DMS53 treated with DMSO at 0.1 percent for 48 hours (cell line): Measurements from ENCODE around the gene BMS1.
"Not testable (repeated sequence)": the region's sequence is repeated elsewhere in the genome, so short reads cannot be mapped to it uniquely, and the experiment has no call there.

Experiments used
- DNase-seq: peaks from one replicate; lab custom pipeline; 2025; ENCODE audit not compliant: unreplicated experiment; lab: John Stamatoyannopoulos, UW

The BMS1 gene

DNA sequence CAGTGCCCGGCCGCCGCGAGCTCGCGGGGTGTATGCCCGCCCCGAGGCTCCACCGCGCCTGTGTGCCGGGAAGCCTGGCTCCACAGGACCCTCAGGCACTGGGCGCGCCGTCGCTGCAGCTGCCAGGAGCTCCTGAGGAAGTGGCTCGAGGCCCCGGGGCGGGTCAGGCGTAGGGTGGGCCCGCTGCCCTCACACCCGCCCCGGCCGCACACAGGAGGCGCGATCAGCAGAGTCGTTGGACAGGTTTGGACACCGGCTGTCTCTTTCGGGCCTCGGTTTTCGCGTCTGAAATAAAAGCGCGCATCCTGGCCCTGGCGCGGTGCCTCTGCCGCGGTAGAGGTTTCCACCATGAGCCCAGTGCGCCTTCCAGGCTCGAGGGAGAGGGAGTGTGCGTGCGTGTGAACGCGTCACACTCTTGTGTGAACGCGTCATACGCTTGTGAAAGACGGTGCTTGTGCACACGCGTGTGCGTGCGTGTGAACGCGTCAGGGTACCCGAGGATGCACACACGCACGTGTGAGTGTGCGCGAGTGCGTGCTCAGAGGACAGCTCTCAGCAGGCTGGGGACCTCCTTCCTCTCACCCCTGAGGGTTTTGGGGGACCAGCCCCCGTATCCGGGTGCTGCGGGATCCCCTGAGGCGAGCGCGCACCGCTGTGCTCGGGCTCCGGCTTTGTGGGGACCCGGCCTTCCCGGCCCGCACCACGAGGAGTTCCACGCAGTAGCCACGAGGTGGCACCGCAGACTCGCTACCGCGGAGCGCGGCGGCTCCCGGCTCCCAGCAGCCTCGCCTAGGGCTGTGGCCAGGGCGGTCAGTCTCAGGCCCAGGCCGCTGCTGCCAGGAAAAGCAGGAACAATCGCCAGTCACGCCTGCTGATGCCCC is 83.8 kb downstream of the BMS1 start:
- peak; percentile 70 for DNase-seq

DNA sequence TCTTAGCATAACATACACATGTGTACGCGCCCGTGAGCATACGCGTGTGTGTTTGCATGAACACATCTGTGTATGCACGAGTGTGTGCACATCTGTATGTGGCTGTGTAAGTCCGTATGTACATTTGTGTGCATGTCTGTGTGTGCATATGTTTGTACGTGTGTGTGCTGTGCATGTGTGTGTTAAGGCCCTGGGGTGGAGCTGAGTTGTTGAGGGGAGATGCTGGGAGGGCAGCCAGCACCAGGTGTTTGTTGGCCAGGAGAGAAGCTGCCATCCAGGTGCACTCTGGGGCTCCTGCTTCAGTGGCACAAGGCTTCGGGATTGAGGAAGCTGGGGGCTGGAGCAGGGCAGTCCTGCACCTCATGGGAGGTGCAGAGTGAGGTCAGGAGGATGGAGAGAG is 85.0 kb downstream of the BMS1 start:
- DNase-seq = no peak

GRCh38 chr10:42868530-42868929 is 85.9 kb downstream of the BMS1 start:
- DNase-seq = no peak

DNA sequence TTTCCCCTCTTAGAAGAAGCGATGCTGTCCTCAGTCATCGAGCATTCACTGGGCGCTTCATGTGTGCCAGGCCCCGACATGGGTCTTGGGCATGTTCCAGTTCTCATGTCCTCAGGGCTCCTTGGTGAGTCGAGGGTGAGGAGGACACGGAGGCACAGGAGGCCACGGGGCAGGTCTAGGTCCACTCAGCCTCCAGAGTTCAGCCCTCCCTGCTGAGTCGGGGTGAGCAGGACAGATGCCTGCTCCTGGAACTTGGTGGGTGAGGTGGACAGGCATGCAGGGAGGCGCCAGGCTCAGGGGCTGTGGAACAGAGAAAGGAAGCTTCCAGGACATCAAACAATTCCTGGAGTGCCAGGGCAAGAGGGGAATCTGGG is 87.4 kb downstream of the BMS1 start:
- DNase-seq = no peak

- not testable (repeated sequence) for DNase-seq
Observed at GRCh38 chr10:42871138-42871641, 88.6 kb downstream of the BMS1 start.

- no peak for DNase-seq
Observed at GRCh38 chr10:42871823-42872222, 89.2 kb downstream of the BMS1 start.

DNA sequence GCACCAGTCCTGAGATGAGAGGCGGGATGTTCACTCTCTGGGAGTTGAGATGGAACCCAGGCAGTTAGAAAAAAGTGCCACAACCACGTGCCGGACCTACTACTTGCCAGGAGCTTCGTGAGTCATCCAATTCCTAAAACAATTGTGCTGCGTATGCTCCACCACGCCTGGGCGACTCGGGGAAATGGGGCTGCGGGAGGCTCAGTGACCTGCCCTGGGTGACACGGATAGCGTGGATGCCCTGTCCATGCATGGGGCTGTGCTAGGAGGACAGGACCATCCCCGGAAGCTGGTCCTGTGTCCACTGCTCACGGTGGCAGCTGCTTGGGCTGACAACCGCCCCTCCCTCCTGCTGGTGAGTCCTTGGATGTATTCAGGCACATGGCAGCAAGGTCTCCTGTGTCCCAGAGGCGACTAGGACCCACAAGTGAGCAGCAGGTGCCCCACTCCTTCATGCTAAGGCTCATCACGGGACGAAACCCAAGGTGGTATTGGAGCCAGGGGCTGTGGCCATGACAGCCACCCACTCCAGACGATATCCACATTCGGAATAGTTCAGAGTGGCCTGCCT is 90.4 kb downstream of the BMS1 start:
- DNase-seq = no peak

DNA sequence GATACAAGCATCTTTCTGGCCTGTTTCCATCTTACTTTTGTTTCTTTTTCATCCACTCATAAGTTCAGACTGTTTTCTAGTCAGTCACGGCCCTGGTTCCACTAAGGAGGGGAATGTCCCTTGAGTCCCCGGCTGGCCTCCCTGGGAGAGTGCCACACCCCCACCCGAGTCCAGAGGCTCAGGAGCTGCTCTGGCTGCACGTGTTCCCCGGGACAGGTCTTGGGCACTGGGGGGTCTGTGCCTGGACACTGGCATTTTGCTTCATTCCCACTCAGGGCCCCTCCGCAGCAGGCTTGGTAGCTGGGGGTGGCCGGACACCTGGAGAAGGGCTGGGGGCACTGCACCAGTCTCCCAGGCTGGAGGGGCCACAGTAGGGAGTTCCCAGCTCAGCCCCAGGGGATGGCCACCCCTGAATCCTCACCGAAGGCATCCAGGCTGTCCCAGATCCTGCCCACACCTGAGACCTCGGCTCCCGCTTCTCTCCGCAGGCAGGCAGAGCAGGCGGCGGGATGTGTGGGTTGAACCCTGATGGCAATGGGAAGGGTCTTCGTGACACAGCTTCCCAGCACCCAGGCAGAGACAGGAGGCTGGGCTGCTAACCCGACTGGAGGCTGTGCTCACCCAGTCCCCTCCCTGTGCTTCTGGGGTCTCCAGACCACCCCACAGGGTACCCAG is 92.3 kb downstream of the BMS1 start:
- no peak for DNase-seq

DNA sequence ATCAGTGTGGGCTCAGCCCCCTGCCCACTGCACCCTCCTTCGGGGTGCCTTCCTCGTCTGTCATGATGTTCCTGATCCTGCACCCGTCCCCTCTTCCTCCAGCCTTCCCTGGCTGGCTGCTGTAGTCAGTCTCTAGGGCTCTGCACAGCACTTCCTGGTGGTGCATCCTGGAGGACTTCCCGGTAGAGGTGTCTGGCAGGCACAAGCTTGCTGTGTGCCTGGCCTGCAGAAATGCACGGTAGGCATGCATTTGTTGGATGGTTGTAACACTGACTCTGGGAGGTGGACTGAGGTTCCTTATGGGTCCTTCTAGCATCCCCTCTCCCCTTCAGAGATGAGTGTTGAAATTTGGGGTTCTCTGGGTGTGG is 92.8 kb downstream of the BMS1 start:
- DNase-seq = no peak

DNA sequence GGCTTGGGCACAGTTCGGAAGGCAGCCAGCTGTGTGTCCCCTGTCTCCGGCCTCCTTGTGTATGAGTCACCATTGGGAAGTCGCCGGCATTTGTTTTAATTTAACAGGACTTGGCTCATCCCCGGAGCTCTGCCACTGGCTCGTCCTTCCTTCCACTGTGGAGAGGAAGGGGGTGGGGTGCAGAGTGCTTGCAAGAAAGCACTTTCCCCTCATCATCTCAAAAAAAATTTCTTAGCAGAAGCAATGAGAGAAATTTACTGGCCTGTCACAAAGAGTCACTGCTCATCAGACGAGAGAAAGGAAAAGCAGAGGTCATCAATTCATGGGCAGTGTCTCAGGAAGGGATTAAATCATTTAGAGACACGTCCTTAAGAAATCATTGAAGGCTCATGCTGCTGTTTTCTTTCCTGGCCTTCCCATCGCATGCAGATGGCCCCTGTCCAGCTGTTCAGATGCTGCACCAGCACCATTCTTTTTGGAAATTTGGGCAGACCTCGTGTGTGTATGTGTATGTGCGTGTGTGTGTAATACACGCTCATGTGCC is 93.3 kb downstream of the BMS1 start:
- no peak for DNase-seq

GRCh38 chr10:42876476-42876875 is 93.9 kb downstream of the BMS1 start:
- DNase-seq = no peak

DNA sequence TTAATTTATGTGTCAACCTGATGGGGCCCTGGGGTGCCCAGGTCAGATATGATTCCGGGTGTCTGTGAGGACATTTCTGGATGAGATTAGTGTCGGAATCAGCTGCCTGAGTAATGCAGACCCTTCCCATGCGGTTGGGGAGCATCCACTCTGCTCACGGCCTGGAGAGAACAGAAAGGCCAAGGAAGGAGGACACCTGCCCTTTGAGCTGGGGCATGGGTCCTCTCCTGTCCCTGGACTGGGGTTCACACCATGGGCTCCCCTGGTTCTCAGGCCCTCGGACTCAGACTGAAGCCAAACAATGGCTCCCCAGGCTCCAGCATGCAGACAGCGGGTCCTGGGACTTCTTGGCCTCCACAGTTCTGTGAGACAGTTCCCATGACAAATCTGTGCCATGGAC is 94.3 kb downstream of the BMS1 start:
- no peak for DNase-seq

DNA sequence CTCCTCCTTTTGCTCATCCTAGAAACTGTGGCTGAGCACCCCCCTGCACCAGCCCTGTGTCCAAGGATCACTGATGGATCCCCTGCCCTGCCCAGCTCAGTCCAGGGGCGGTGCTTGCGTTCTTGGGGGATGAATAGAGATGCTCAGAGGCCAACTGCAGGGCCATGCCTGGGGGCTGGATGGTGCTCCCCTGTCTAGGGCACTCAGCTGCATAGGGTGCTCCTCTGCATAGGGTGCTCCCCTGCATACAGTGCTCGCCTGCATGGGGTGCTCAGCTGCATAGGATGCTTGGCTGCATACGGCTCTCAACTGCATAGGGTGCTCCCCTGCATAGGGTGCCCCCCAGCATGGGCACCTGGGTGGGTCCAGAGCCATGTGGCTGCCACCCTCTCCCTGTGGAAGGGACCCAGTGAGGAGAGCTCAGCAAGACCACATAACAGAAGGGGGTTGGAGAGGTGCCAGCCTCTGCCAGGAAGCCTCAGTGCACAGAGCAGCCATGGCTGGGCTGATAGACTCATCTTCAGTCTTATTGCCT is 95.0 kb downstream of the BMS1 start:
- no peak for DNase-seq

DNA sequence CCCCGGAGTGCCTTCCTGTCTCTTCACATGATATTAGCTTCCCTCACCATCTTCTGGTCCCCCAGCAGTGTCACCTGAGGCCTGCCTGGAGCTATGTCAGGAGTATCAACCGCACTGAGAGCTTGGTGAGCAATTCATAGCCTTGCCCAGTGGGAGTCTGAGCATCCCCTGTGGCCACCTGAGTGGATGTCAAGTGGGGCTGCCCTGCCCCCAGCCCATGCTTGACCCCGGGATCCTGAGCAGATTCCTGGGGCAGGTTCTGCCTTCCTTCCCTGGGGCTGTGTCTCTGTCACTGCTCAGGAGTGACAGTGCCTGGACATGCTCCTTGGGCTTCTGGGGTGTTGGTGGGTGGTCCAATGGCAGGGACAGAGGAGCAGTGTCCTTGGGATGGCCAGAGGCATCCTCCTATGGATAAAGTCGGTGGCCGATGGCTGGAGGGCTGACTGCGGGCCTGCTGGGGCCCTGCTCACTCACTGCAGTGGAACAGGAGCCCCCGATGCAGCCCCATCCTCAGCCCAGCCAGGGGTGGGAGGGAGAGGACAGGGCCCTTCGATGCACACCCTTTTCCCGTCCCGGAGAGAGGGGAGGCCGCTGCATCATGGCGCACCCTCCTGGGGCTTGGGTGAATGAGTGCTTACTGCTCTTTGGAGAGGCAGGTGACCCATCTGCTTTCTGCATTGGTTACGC is 95.7 kb downstream of the BMS1 start:
- DNase-seq = no peak

GRCh38 chr10:42878821-42879195 is 96.2 kb downstream of the BMS1 start:
- no peak for DNase-seq

DNA sequence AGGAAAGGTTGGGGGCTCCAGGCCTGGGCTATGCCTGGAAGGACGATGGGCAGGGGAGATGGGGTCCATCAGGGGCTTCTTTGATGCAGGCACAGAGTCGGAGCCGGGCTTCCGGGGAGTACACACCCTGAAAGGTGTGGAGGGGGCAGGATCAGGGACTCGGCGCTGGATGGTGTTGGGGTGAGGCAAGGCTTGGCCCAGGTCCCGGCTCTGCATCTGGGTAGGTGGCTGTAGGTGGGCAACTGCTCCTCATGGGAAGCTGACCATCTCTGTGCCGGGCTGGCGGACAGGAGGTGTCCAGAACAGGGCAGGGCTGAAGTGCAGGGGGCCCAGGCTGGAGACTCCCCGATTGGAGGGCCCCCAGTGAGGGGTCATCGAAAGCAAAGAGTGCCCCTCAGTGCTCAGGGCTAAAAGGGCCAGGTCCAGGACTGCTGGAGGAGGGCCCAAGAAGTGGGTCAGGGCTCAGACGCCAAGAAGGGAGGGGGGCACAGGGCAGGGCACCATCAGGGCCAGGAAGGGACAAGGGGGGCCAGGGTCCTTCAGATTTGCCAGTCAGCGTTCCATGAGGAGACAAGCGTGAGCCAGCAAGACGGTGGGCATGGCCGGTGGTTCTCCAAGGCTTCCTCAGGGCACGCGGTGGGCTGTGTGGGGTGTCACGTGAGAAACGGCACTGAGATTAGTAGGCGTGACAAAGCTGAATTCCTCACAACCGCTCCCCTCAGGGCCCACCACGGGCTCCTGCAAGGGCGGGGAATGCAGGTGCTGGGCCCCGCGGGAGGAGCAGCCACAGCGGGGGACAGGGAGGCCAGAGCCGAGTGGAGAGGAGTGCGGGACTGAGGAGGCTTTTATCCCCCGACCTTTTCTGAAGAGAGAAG is 97.0 kb downstream of the BMS1 start:
- DNase-seq = no peak

DNA sequence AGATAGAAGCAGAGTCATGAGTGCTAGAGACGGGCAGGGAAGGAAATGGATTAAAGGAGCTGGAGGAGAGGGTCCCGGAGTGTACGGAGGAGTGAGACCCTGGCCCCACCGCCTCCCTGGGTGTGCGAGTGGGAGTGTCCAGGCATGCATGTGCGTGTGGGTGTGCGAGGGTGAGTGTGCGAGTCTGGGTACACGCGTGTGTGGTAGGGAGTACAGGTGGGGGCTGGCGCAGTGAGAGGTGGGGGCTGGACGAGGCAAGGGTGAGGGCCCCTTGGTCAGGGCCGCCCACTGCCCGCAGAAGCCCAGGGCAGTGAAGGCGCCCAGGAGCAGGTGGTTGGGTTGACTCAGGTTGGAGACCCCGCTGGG is 97.6 kb downstream of the BMS1 start:
- no peak for DNase-seq

DNA sequence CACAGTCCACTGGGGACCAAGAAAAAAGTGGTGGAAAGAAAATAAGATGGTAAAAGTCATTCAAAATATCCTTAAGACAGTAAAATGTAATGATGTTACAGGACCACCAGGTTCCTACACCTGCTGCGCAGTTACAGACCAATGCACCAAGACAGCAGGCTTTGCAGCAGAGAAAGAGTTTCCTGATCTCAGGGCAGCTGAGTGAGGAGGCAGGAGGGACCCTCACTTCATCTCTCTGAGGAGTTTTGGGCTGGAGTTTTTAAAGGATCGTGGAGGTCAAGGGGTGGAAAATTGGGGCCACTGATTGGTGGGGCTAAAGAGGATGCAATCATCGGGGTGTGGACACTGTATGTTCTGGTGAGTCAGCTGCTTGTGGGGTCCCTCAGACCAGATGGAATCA is 100.0 kb downstream of the BMS1 start:
- no peak for DNase-seq
